ENCODE data around the gene NF2. TPM values are rescaled to one million over a fixed set of nuclear protein-coding genes. Genes with fewer than 3 reads are reported as not detected.
"Not testable (repeated sequence)": the region's sequence is repeated elsewhere in the genome, so short reads cannot be mapped to it uniquely, and the experiment has no call there.

Gene NF2
- total RNA-seq, 1 experiment from 2014 or later, result 50.9 TPM

DNA sequence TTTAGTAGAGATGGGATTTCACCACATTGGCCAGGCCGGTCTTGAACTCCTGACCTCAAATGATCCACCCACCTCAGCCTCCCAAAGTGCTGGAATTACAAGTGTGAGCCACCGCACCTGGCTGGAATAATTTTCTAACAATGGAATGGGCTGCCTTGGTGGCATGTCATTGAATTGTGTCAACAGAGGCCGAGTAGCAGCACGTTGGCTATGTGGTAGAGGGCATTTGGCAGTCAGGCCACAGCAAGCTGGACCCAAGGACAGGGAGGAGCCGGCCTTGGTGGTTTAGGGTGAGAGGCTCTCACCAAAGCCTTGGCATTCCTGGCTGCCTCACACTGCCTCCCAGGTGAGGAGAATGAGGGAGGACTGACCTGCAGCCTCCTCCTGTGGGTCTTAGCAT lies 18.5 kb upstream of the NF2 start:
- H3K27ac ChIP-seq (ENCODE audit: insufficient read length, low read depth, low read length), result no peak overlapping the region
- H3K56ac ChIP-seq (ENCODE audit: insufficient read length, low read depth, low read length), result no peak overlapping the region
- no peaks in the 10 kb centered on the region for H3K27me3 Mint-ChIP-seq (ENCODE audit: low read depth)
- TF ChIP-seq, protein P1, sequence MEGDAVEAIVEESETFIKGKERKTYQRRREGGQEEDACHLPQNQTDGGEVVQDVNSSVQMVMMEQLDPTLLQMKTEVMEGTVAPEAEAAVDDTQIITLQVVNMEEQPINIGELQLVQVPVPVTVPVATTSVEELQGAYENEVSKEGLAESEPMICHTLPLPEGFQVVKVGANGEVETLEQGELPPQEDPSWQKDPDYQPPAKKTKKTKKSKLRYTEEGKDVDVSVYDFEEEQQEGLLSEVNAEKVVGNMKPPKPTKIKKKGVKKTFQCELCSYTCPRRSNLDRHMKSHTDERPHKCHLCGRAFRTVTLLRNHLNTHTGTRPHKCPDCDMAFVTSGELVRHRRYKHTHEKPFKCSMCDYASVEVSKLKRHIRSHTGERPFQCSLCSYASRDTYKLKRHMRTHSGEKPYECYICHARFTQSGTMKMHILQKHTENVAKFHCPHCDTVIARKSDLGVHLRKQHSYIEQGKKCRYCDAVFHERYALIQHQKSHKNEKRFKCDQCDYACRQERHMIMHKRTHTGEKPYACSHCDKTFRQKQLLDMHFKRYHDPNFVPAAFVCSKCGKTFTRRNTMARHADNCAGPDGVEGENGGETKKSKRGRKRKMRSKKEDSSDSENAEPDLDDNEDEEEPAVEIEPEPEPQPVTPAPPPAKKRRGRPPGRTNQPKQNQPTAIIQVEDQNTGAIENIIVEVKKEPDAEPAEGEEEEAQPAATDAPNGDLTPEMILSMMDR (conservative IDR thresholded peaks at IDR 0.05), result no peak
- H4K8ac ChIP-seq (replicated peaks; ENCODE audit: insufficient read length, low read depth, low read length), result no peak overlapping the region
- H3K23me2 ChIP-seq (ENCODE audit: insufficient read length, low read depth, low read length, poor library complexity, severe bottlenecking), result peaks cover 6% of the 10 kb centered on the region
- H3K4ac ChIP-seq (ENCODE audit: low read depth, low read length), result no peak overlapping the region
- H4K91ac ChIP-seq (ENCODE audit: insufficient read length, low read depth, low read length), result no peak overlapping the region
- no peaks in the 10 kb centered on the region for H3K9me3 ChIP-seq (ENCODE audit: control insufficient read depth, low read depth, low read length)
- no peak overlapping the region for H3K14ac ChIP-seq (ENCODE audit: insufficient read depth, low read length)
- no peaks in the 10 kb centered on the region; a peak in 1 of 5 replicates for H3K9me3 Mint-ChIP-seq
- H2BK12ac ChIP-seq (ENCODE audit: insufficient read length, low read depth, low read length), result no peak overlapping the region
- H3K23ac ChIP-seq (ENCODE audit: insufficient read length, low read depth, low read length), result no peak overlapping the region
- no peak overlapping the region for H3K9ac ChIP-seq (ENCODE audit: extremely low read depth, insufficient read length, low read length)
- no peak overlapping the region for H3T11ph ChIP-seq (ENCODE audit: low read length)
- H2BK20ac ChIP-seq (ENCODE audit: low read depth, low read length, poor library complexity, severe bottlenecking), result no peak overlapping the region
- peaks cover under 1 to 2% (median 1%) of the 10 kb centered on the region in 3 experiments; a peak in 4 of 7 replicates for H3K36me3 Mint-ChIP-seq (ENCODE audit: insufficient read depth in 1 of 3, low read depth in 3 of 3)
- H3K4me3 Mint-ChIP-seq, result no peak overlapping the region
- DNase-seq, result no peak
- no peaks in the 10 kb centered on the region for H3K27me3 ChIP-seq (ENCODE audit: insufficient read depth, low read length)
- H3K4me1 ChIP-seq (ENCODE audit: insufficient read depth, low read length), result peaks cover under 1% of the 10 kb centered on the region; the same call in 1 of the 2 replicates
- no peak overlapping the region for H3K4me2 ChIP-seq (ENCODE audit: insufficient read depth, insufficient read length, low read length)
- H3K27ac Mint-ChIP-seq, result no peak overlapping the region
- H2BK120ac ChIP-seq (ENCODE audit: low read depth, low read length, poor library complexity, severe bottlenecking), result no peak overlapping the region
- H3K79me1 ChIP-seq (ENCODE audit: insufficient read depth, low read depth, low read length, poor library complexity, severe bottlenecking), result no peaks in the 10 kb centered on the region
- no peaks in the 10 kb centered on the region for H4K20me1 ChIP-seq (ENCODE audit: control insufficient read depth, insufficient read depth, insufficient read length)
- H2BK15ac ChIP-seq (ENCODE audit: low read depth, low read length), result no peak overlapping the region
- H4K5ac ChIP-seq (ENCODE audit: insufficient read length, low read depth, low read length), result no peak overlapping the region
- H2AFZ ChIP-seq (ENCODE audit: low read length), result no peak overlapping the region
- no CpG with 5 or more reads among the region's 5 CpGs for WGBS (ENCODE audit: extremely low coverage, insufficient read length, low lambda C conversion rate)
- no peaks in the 10 kb centered on the region; the same call in 1 of the 2 replicates for H3K79me2 ChIP-seq (ENCODE audit: insufficient read depth, low read length)
- H3K4me1 Mint-ChIP-seq, result peaks cover 15 to 21% of the 10 kb centered on the region in 2 experiments
- H2AK5ac ChIP-seq (ENCODE audit: insufficient read length, low read length), result no peak overlapping the region
- no peak overlapping the region for H2BK5ac ChIP-seq (ENCODE audit: insufficient read length, low read length)
- H3K18ac ChIP-seq (ENCODE audit: insufficient read length, low read depth, low read length), result no peak overlapping the region

DNA sequence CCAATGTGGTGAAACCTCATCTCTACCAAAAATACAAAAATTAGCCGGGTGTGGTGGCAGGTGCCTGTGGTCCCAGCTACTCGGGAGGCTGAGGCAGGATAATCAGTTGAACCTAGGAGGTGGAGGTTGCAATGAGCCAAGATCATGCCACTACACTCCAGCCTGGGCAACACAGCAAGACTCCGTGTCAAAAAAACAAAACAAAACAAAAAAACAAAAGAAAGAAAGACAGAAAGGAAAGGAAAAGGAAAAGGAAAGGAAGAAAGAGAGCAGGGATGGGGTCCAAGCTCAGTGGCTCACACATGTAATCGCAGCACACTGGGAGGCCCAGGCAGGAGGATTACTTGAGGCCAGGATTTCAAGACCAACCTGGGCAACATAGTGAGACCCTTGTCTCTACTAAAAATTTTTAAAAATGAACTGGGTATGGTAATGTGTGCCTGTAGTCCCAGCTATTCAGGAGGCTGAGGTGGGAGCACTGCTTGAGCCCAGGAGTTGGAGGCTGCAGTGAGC lies 17.2 kb upstream of the NF2 start:
- not testable (repeated sequence) for H3K4me2 ChIP-seq (ENCODE audit: insufficient read depth, insufficient read length, low read length); H4K20me1 ChIP-seq (ENCODE audit: control insufficient read depth, insufficient read depth, insufficient read length); H4K91ac ChIP-seq (ENCODE audit: insufficient read length, low read depth, low read length); H2AK5ac ChIP-seq (ENCODE audit: insufficient read length, low read length); H3K9ac ChIP-seq (ENCODE audit: extremely low read depth, insufficient read length, low read length); H2AFZ ChIP-seq (ENCODE audit: low read length); H2BK15ac ChIP-seq (ENCODE audit: low read depth, low read length); H2BK120ac ChIP-seq (ENCODE audit: low read depth, low read length, poor library complexity, severe bottlenecking); H3K27me3 ChIP-seq (ENCODE audit: insufficient read depth, low read length); H4K5ac ChIP-seq (ENCODE audit: insufficient read length, low read depth, low read length); H3K79me1 ChIP-seq (ENCODE audit: insufficient read depth, low read depth, low read length, poor library complexity, severe bottlenecking); H3K79me2 ChIP-seq (ENCODE audit: insufficient read depth, low read length); H3K23ac ChIP-seq (ENCODE audit: insufficient read length, low read depth, low read length); H3K14ac ChIP-seq (ENCODE audit: insufficient read depth, low read length); H2BK5ac ChIP-seq (ENCODE audit: insufficient read length, low read length); H3K23me2 ChIP-seq (ENCODE audit: insufficient read length, low read depth, low read length, poor library complexity, severe bottlenecking); H2BK12ac ChIP-seq (ENCODE audit: insufficient read length, low read depth, low read length); H3K4ac ChIP-seq (ENCODE audit: low read depth, low read length); H2BK20ac ChIP-seq (ENCODE audit: low read depth, low read length, poor library complexity, severe bottlenecking); H3K9me3 Mint-ChIP-seq; H3K4me3 Mint-ChIP-seq; H3K36me3 Mint-ChIP-seq (ENCODE audit: insufficient read depth in 1 of 3, low read depth in 3 of 3); DNase-seq; H3K18ac ChIP-seq (ENCODE audit: insufficient read length, low read depth, low read length); H3K4me1 ChIP-seq (ENCODE audit: insufficient read depth, low read length); H3K27ac ChIP-seq (ENCODE audit: insufficient read length, low read depth, low read length); H3K56ac ChIP-seq (ENCODE audit: insufficient read length, low read depth, low read length); H3T11ph ChIP-seq (ENCODE audit: low read length); H3K27ac Mint-ChIP-seq; H3K27me3 Mint-ChIP-seq (ENCODE audit: low read depth); H4K8ac ChIP-seq (replicated peaks; ENCODE audit: insufficient read length, low read depth, low read length); H3K9me3 ChIP-seq (ENCODE audit: control insufficient read depth, low read depth, low read length)
- WGBS (ENCODE audit: extremely low coverage, insufficient read length, low lambda C conversion rate), result no CpG with 5 or more reads among the region's 4 CpGs
- peaks cover 13 to 15% of the 10 kb centered on the region in 2 experiments for H3K4me1 Mint-ChIP-seq

All from H9 (cell line).